NCI-H2171 treated with DMSO at 0.1 percent for 48 hours (cell line): ENCODE measurements around the gene CEACAM20.
A peak's percentile ranks its signal among the peaks of the same experiment; 100 is the strongest.
"Not testable (repeated sequence)": the region's sequence is repeated elsewhere in the genome, so short reads cannot be mapped to it uniquely, and the experiment has no call there.

ENCODE experiments used
- DNase-seq: peaks from one replicate; lab custom pipeline; 2025; lab: John Stamatoyannopoulos, UW

The CEACAM20 gene

GRCh38 chr19:44476559-44477408 is 52.7 kb downstream of the CEACAM20 start:
- DNase-seq = peak; percentile 27

DNA sequence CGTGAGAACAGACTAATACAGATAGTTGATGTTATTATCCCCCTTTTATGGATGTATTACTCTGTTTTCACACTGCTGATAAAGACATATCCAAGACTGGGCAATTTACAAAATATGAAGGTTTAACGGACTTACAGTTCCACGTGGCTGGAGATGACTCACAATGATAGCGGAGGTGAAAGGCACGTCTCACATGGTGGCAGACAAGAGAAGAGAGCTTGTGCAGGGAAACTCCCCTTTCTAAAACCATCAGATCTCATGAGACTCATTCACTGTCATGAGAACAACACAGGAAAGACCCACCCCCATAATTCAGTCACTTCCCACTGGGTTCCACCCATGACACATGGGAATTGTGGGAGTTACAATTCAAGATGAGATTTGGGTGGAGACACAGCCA is 60.7 kb downstream of the CEACAM20 start:
- DNase-seq = not testable (repeated sequence)

DNA sequence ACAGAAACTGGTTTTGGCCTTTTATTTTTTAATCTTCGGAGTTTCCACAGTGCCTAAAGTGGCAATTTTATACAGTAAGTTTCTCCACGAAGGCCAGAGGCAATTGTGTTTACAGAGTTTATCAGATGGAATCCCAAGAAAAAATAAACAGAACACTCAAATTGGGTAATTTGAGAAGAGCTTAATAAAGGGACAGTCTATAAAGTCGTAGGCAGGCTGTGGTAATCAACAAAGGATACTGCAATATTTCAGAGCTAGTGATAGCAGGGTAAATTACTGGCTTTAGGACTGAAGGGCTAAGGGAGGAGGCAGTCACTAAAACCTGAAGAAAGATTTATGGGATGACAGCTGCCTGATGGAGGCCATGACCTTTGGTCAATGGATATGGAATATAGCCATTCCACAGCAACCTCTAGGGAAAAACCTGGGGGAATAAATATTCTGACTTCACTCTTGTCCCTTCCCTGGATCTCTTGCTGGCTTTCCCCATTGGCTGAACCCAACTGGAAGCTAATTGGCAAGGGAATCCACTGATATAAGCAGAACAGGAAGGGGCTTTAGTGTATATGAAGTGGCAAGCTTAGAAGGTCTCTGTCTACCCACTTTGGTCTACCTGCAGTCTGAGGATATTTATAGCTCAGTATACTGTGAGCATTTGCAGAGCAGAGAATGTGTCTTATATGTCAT is 66.7 kb downstream of the CEACAM20 start:
- not testable (repeated sequence) for DNase-seq
